Hepatocyte (in vitro differentiated cells): ENCODE data around the gene WDR37.

Experiments
- CTCF ChIP-seq: fragments of 200-600 bp; sonication (generic); IDR thresholded peaks from 2 replicates; pipeline ENCODE4 v1.5.1; 2016; ENCODE audit warnings: antibody characterized with exemption, mild to moderate bottlenecking; ENCODE audit not compliant: poor library complexity
- EZH2 ChIP-seq: fragments of 200-600 bp; sonication (generic); IDR thresholded peaks from 2 replicates; pipeline ENCODE4 v1.6.1; 2016; ENCODE audit warnings: antibody characterized with exemption, mild to moderate bottlenecking, borderline replicate concordance

DNA sequence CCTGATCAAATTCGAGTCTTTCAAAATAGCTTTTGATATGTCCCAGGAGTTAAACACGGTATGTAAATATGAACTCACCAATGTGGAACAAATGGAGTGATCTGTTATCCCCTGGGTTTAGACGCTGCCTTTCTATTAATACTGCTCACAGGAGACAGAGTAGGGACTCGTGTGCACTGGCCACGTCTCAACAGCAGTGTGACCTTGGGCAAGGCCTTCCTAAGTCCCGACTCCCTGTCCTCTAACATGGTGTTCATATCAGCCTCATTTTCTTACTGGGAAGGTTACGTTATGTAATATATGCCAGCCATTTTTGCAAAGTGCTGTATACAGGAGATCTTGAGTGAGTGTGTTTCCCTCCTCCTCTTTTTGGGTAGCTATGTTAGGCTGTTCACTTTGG, 1.8 kb downstream of the WDR37 start:
- TF ChIP-seq EZH2 = no peak
- no peak for TF ChIP-seq CTCF
